Keratinocyte (primary cell): Measurements from ENCODE around the gene MRPS15. TPM values are rescaled to one million over a fixed set of nuclear protein-coding genes. Genes with fewer than 3 reads are reported as not detected.

Experiments
- DNase-seq: peaks from one replicate; pipeline ENCODE4 v3.0.0-alpha.2; 2011; ENCODE audit warnings: low read depth, missing footprints, low spot score
- FAIRE-seq: peaks from 2 replicates; lab custom pipeline; 2011; peaks lifted over from hg19 to GRCh38; lab: Jason Lieb, UNC
- H2AFZ ChIP-seq: 2 replicates; pipeline ENCODE4 v1.6.0; 2012; ENCODE audit warnings: low read length, control low read depth, inconsistent platforms; ENCODE audit not compliant: control insufficient read depth
- H3K27ac ChIP-seq: 2 replicates; pipeline ENCODE4 v1.5.1; 2011; ENCODE audit warnings: low read length; ENCODE audit not compliant: control insufficient read depth, insufficient read depth
- H3K27me3 ChIP-seq: 3 replicates; pipeline ENCODE4 v1.6.0; 2011; ENCODE audit warnings: low read length; ENCODE audit not compliant: control insufficient read depth, insufficient read depth; ENCODE audit errors: extremely low read depth
- H3K36me3 ChIP-seq, 2 experiments: 2 replicates in 1 of 2; 3 replicates in 1 of 2; pipeline ENCODE4 v1.5.1; 2011; ENCODE audit warnings: low read length in 2 of 2, mild to moderate bottlenecking in 1 of 2; ENCODE audit not compliant: control insufficient read depth in 2 of 2, insufficient read depth in 2 of 2; ENCODE audit errors: extremely low read depth in 1 of 2
- H3K4me1 ChIP-seq: 3 replicates; pipeline ENCODE4 v1.5.1; 2011; ENCODE audit warnings: low read length; ENCODE audit not compliant: control insufficient read depth, insufficient read depth; ENCODE audit errors: extremely low read depth
- H3K4me2 ChIP-seq: 3 replicates; pipeline ENCODE4 v1.6.0; 2011; ENCODE audit warnings: low read depth, low read length; ENCODE audit not compliant: control insufficient read depth, insufficient read depth; ENCODE audit errors: extremely low read depth
- H3K4me3 ChIP-seq, 3 experiments: fragments of 200-600 bp in 1 of 3; sonication (generic) in 1 of 3; 2 replicates in 2 of 3; 3 replicates in 1 of 3; pipeline ENCODE4 v1.5.1; 2011 to 2016; ENCODE audit warnings: low read length in 3 of 3, mild to moderate bottlenecking in 3 of 3, control low read depth in 2 of 3, inconsistent platforms in 1 of 3, low read depth in 1 of 3, mixed read lengths in 1 of 3, mixed run types in 1 of 3, moderate library complexity in 1 of 3; ENCODE audit not compliant: control insufficient read depth in 2 of 3, insufficient read depth in 2 of 3; ENCODE audit errors: extremely low read depth in 1 of 3
- H3K79me2 ChIP-seq: 2 replicates; pipeline ENCODE4 v1.6.0; 2012; ENCODE audit warnings: low read length; ENCODE audit not compliant: control insufficient read depth, insufficient read depth
- H3K9ac ChIP-seq: 3 replicates; pipeline ENCODE4 v1.6.0; 2011; ENCODE audit warnings: low read length; ENCODE audit not compliant: control insufficient read depth, insufficient read depth; ENCODE audit errors: extremely low read depth
- H3K9me1 ChIP-seq: 3 replicates; pipeline ENCODE4 v1.6.0; 2011; ENCODE audit warnings: low read length; ENCODE audit not compliant: control insufficient read depth, insufficient read depth; ENCODE audit errors: extremely low read depth
- H3K9me3 ChIP-seq: 2 replicates; pipeline ENCODE4 v1.5.1; 2012; ENCODE audit warnings: low read depth, low read length; ENCODE audit not compliant: control insufficient read depth
- H4K20me1 ChIP-seq: 3 replicates; pipeline ENCODE4 v1.6.0; 2011; ENCODE audit warnings: low read length; ENCODE audit not compliant: control insufficient read depth, insufficient read depth; ENCODE audit errors: extremely low read depth
- CTCF ChIP-seq, 3 experiments: IDR thresholded peaks in 1 of 3; conservative IDR thresholded peaks in 1 of 3; optimal IDR thresholded peaks in 1 of 3; 2 replicates in 2 of 3; 3 replicates in 1 of 3; pipeline versions ENCODE3 to v1.5.1; 2011; ENCODE audit warnings: low read length in 3 of 3, mild to moderate bottlenecking in 3 of 3, moderate library complexity in 2 of 3, control low read depth in 1 of 3, inconsistent platforms in 1 of 3; ENCODE audit not compliant: insufficient read depth in 2 of 3; ENCODE audit errors: extremely low read depth in 1 of 3
- EZH2 ChIP-seq: IDR thresholded peaks from one replicate; pipeline ENCODE4 v1.6.1; 2012; ENCODE audit warnings: inconsistent platforms, mild to moderate bottlenecking, low read length, moderate library complexity
- dilution Hi-C: fragments of 300-500 bp; cut with MboI; formaldehyde crosslinking; loops from one replicate; pipeline ENCODE4 v1.7.0; 2020; ENCODE audit warnings: low sequenced_read_pairs; ENCODE audit not compliant: extremely low pct_ligation_motif_present
- polyA plus RNA-seq, 5 experiments: library from polyadenylated mRNA; depleted of rRNA in 3 of 5; stranded (reverse) in 3 of 5; stranded (forward) in 1 of 5; unstranded in 1 of 5; fragments of >200 nt; gene quantifications; 1 replicate in 1 of 5; 2 replicates in 3 of 5; 3 replicates in 1 of 5; pipeline versions ENCODE4 v1.2.1 to v1.2.3, GENCODE V29; 2011 to 2012; ENCODE audit warnings: missing spikeins in 2 of 5, low read depth in 1 of 5, low replicate concordance in 1 of 5

Gene MRPS15
- polyA plus RNA-seq, 1 donor (not counting 4 experiments of a cell fraction or from before 2014, with no cell fraction given): 130 TPM

GRCh38 chr1:36443297-36443696 lies 20.9 kb downstream of the MRPS15 start:
- DNase-seq (no peak), FAIRE-seq (no peak)
- no peaks in the 10 kb centered on the region for H3K9me3 ChIP-seq
- H3K79me2 ChIP-seq: no peaks in the 10 kb centered on the region
- H3K36me3 ChIP-seq: no peaks in the 10 kb centered on the region
- no peaks in the 10 kb centered on the region for H3K9me1 ChIP-seq
- no peak overlapping the region for H3K4me2 ChIP-seq
- no peak overlapping the region for H2AFZ ChIP-seq
- dilution Hi-C loops: no loop called here
- H3K4me1 ChIP-seq: peaks cover under 1% of the 10 kb centered on the region
- no peak overlapping the region for H3K4me3 ChIP-seq
- H3K27me3 ChIP-seq: no peaks in the 10 kb centered on the region
- H4K20me1 ChIP-seq: no peaks in the 10 kb centered on the region
- TF ChIP-seq EZH2: no peak
- TF ChIP-seq CTCF (optimal IDR thresholded peaks at IDR 0.05 in 1 of 3, IDR thresholded peaks at IDR 0.05 in 1 of 3, conservative IDR thresholded peaks at IDR 0.05 in 1 of 3; ENCODE audit: extremely low read depth in 1 of 3, insufficient read depth in 2 of 3, low read length in 3 of 3): no peak
- H3K27ac ChIP-seq: no peak overlapping the region
- H3K9ac ChIP-seq: no peak overlapping the region

GRCh38 chr1:36442337-36442736 lies 21.8 kb downstream of the MRPS15 start:
- Histone ChIP-seq H3K27me3 (no peaks in the 10 kb centered on the region), H3K4me1 (peaks cover 4% of the 10 kb centered on the region), H3K79me2 (no peaks in the 10 kb centered on the region), H2AFZ (no peak overlapping the region), H3K9me3 (no peaks in the 10 kb centered on the region), H3K27ac (no peak overlapping the region), H3K4me2 (no peak overlapping the region), H3K9me1 (no peaks in the 10 kb centered on the region), H3K9ac (no peak overlapping the region), H4K20me1 (no peaks in the 10 kb centered on the region), H3K4me3 (no peak overlapping the region), H3K36me3 (no peaks in the 10 kb centered on the region)
- TF ChIP-seq CTCF (optimal IDR thresholded peaks at IDR 0.05 in 1 of 3, IDR thresholded peaks at IDR 0.05 in 1 of 3, conservative IDR thresholded peaks at IDR 0.05 in 1 of 3; ENCODE audit: extremely low read depth in 1 of 3, insufficient read depth in 2 of 3, low read length in 3 of 3) (no peak), EZH2 (no peak)
- no peak for DNase-seq
- FAIRE-seq: no peak
- dilution Hi-C loops: no loop called here
